GM15510 (cell line): ENCODE results near the gene RASA3.

Experiments used
- POLR2A ChIP-seq: IDR thresholded peaks from 3 replicates; pipeline ENCODE4 v1.6.1; 2011; ENCODE audit warnings: borderline replicate concordance; ENCODE audit not compliant: insufficient read length; ENCODE audit errors: extremely low read depth

RASA3 gene, protein sequence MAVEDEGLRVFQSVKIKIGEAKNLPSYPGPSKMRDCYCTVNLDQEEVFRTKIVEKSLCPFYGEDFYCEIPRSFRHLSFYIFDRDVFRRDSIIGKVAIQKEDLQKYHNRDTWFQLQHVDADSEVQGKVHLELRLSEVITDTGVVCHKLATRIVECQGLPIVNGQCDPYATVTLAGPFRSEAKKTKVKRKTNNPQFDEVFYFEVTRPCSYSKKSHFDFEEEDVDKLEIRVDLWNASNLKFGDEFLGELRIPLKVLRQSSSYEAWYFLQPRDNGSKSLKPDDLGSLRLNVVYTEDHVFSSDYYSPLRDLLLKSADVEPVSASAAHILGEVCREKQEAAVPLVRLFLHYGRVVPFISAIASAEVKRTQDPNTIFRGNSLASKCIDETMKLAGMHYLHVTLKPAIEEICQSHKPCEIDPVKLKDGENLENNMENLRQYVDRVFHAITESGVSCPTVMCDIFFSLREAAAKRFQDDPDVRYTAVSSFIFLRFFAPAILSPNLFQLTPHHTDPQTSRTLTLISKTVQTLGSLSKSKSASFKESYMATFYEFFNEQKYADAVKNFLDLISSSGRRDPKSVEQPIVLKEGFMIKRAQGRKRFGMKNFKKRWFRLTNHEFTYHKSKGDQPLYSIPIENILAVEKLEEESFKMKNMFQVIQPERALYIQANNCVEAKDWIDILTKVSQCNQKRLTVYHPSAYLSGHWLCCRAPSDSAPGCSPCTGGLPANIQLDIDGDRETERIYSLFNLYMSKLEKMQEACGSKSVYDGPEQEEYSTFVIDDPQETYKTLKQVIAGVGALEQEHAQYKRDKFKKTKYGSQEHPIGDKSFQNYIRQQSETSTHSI

DNA sequence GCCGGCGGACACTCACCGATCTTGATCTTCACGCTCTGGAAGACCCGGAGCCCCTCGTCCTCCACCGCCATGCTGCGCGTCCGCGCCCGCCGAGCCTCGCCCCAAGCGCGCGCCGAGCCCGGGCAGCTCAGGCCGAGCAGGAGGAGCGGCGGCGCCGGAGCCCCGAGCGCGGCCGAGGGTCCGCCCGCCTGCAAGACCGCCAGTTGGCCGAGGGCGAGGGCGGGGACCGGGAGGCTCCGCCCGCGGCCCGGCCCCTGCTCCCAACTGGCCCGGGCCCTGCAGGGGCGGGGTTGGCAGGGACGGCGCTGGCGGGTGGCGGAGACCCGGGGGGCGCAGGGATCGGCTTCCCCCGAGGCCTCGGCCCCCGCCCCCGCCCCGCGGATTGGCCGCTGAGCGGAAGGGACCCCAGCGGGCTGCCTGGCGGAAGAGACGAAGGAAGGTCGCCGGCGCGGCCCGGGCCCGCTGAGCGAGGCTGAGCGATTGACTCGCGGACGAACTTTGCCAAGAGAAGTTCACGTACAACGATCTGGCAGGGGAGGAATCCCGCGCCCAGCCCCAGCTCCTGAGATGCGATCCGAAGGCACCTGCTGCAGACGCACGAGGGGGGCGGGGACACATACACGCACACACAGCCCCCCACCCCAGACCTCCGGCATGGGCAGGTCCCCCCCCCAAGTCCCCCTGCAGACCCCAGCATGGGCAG lies at the start of gene RASA3:
Gene RASA3, minus strand, starts transcription at position 205 of the 703 bp plus-strand sequence. Its CDS starts 134 bp downstream, at position 71.
- TF ChIP-seq POLR2A, result peak; percentile 79

DNA sequence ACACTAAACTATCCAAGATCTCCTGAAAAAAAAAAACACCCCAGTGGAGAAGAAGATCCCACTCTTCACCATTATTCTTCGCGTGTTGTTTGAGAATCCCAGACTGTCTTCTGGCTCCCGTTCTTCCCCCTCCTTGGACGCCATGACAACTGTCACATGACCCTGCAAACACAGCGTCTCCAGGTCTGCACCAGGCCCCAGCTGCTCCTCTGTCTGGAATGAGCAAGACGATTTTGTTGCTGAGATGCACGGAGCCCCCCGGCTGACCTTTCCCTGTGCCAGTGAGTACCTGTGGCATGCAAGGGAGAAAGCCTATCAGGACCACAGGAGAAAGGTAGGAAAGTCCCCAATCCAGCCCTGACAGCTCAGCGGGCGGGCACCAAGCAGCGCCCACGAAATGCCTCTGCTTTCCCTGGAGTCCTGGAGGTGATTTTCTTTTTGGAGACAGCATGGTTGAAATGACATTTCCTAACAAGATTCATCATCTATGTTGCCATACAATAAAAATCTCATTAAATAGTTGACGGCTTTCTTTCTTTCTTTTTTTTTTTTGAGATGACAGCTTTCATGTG lies 46.8 kb upstream of the RASA3 start, which contains the start of gene CFAP97D2:
Gene CFAP97D2, plus strand, starts transcription at position 171 of the 572 bp plus-strand sequence. Its CDS starts 74 bp downstream, at position 245.
- TF ChIP-seq POLR2A, result no peak

DNA sequence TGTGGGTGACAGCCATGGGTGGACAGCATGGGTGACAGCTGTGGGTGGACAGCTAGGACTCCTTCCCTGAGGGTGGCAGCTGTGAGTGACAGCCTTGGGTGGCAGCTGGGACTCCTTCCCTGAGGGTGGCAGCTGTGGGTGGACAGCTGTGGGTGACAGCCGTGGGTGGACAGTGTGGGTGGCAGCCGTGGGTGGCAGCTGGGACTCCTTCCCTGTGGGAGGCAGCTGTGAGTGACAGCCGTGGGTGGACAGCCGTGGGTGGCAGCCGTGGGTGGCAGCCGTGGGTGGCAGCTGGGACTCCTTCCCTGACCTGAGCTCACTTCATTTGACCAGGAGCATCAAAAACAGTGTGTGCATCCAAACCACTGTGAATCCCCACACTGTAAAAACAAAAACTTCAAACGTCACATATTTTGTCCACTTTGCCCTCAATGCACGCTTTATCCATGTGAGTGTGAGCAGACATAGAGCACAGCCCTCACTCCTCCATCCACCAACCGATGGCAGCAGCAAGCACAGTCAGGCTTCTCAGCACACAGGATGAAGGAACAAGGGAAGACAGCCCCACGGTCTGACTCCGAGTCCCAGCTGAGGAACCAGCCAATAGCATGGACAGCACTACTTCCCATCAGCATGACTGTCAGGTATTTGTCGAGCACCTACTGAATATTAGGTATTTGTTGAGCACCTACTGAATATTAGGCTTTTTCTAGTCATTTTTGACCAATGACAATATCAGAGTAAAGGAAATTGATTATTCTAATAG lies 45.0 kb upstream of the RASA3 start:
- no peak for TF ChIP-seq POLR2A

DNA sequence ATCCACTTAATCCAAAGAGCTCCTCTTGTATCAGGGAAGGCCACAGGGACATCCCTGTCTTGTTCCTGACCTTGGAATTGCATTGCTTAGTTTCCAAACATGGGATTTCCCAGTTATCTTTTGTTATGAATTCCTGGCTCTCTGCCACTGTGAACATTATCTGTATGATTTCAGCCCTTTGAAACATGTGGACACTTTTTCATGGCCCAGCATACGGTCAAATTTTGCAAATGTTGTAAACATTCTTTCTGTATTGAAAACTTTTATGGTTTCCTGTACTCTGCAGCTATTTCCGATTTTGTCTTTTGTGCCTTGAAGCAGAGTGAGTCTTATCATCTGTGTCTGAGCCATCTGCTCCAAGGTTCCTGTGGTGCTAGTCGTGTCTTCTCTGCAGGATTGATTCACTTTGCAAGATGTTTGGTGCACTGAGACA lies 42.1 kb upstream of the RASA3 start:
- no peak for TF ChIP-seq POLR2A

DNA sequence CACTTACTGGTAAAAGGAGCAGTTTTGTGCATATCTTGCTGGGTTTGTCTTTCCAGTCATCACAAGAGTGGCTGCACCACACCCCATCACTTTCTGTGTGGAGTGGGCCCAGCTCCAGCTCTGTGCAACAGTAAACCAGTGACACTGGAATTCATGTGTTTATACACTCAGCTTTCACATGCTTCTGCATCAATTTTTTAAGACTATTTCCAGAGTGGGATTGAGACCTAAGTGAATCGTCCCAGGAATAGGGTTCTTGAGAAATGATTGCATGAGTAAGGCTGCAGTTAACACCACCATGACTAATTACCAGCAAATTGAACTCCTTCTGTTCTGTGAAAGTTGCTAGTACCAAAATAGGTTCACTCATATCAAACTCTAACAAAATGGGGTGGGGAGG lies 41.3 kb upstream of the RASA3 start:
- no peak for TF ChIP-seq POLR2A

DNA sequence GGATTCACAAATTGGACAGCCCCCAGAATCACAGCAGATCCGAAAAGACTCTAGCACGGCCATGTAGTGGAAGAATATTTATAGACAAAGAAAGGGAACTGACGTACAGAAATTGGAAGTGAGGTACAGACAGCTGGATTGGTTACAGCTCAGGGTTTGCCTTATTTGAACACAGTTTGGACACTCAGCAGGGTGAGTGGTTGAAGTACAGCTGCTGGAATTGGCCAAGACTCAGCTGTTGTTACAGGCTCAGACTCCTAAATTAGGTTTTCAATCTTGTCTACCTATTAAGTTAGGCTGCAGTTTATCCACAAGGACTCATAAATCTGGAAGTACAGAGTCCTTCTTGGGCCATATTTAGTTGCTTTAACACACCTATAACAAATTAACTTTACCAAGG lies 40.8 kb upstream of the RASA3 start:
- TF ChIP-seq POLR2A, result no peak

DNA sequence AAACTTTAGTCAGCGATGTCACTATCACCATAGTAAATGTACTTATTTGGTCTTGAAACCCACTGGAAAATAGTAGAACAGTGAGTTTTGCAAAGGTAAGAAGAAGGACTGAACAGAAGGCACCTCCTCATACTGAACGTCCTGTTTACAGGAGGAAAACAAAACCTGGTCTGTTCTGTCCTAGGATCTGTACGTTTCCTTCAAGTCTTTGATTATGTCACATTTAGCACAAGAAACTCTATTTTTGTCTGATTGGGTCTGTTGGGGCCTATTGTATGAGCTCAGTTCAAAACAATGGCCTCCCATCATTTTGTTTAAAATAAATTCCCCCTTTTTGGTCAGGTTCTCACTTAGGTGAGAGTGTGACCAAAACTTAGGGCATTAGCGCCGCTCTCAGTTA lies 35.5 kb upstream of the RASA3 start:
- no peak for TF ChIP-seq POLR2A

DNA sequence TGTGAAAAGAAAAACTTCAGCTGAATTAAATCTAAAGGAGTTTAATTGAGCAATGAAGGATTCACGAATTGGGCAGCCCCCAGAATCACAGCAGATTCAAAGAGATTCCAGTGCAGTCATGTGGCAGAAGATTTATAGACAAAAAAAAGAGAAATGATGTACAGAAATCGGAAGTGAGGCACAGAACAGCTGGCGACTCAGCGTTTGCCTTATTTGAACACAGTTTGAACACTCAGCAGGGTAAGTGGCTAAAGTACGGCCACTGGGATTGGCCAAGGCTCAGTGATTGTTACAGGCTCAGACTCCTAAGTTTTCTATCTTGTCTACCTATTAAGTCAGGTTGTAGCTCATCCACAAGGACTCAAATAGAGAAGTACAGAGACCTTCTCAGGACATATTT lies 35.0 kb upstream of the RASA3 start:
- TF ChIP-seq POLR2A, result no peak

DNA sequence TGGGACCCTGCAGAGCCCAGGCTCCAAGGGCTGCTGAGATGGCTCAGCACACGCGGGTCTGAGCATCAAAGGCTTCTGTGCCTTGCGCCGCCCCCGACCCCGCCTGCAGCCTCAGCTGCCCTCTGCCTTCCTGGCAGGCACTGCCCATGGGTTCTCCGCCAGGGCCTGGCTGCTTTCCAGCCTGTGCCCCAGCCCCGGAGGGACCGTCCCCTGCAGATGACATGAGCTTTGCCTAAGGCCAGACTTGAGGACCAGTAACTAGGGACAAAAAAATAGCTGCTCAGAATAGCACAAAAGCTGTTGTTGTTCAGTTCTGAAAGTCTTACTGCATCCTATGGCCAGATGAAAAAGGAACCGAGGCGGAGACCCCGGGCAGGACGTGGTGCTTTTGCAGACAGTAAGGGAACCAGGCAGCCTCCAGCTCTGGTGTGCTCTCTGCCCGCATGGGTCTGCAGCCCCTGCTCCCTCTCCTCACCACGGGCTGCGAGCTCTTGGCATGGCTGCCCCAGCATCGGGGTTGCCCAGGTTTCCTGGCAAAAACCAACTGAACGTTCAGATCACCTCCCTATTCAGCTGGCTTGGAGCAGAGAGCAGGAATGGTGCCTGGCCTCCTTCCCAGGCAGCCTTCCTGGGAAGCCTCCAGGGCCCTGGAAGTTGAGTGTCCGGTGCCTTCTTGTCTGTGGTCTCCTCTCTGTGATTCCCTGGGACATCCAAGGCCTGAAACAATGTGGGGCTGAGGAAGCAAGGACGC lies 34.1 kb upstream of the RASA3 start:
- TF ChIP-seq POLR2A, result no peak

DNA sequence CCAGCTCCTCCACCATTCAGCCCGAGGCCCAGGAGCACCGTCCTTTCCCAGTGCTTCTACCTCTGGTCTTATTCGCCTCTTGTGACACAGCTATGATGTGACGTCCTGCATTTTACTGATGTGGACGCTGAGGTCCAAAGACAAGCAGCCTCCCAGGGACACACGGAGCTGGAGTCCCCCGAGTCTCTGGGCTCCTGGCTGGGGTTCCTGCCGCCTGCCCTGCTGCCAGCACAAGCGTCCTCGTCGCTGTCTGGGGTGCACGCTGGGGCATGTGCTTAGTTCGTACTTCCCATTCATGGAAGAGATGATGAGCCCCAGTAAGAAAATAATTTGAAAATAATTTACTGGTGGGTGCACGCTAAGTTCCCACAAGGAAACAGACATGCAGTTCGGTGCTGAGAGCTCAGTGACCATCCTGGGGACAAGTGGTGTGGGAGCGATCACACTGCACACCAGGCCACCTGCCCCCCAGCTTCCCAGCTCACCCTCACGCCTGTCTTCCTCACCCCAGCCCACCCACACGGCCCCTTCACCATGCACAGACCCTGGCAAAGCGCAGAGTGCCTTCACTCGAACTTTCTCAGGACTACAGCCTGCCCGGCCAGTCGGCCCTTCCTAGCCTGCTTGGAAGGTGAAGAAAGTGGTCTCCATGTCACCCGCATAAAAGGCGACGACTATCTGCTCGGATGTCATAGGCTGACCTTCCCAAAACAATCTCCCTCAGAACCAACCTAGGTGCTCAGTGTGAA lies 32.4 kb upstream of the RASA3 start:
- no peak for TF ChIP-seq POLR2A

DNA sequence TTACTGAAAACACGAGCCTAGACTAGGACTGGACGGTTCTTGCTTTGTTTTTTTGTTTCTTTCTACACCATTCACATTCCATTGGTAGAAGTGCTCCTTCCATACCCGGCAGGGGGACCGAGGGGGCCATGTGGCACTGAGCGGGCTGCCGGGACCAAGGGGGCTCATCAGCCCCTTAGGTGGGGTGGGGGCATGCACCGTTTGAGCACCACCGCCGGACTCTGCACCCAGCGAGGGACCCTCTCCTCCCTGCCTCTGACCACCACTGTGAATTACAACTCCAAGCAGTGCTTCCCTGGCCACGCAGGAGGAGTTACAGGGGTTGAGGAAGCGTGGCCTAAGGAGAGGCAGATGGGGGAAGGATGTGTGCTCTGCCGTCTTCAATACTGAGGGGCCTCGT lies 31.6 kb upstream of the RASA3 start:
- no peak for TF ChIP-seq POLR2A

DNA sequence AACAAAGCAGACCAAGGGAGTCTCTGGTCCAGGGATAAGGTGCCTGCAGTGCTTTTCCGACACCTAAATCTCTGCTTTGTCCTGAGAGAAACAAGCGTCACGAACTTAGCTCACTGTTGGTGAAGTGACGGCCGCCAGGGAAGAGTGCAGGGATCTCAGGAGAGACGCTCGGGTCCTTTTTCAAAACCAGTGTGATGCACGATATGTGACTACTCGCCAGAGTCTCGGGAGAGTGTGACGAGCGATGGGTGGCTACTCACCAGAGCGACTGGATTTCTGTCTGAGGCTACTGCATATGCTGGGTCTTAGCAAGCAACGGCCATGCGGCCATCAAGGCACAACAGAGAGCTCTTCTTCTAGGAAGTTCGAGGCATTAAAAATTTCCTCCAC lies 30.1 kb upstream of the RASA3 start:
- no peak for TF ChIP-seq POLR2A
